Breast epithelium (tissue), 4 donors: Measurements from ENCODE around the gene FUT8. TPM values are rescaled to one million over a fixed set of nuclear protein-coding genes. Genes with fewer than 3 reads are reported as not detected.

ENCODE experiments used
- DNase-seq, 2 donors: peaks; one replicate each; pipeline ENCODE4 v3.0.0-alpha.2; 2019; ENCODE audit warnings: low spot score in 2 of 2
- H3K27ac ChIP-seq, 2 donors: fragments of 200-600 bp; sonication (generic) in 1 of 2; one replicate each; pipeline ENCODE4 v1.5.1; 2016 to 2019; ENCODE audit warnings: mild to moderate bottlenecking in 1 of 2
- H3K27me3 ChIP-seq, 2 donors: fragments of 200-600 bp; sonication (generic) in 1 of 2; one replicate each; pipeline versions ENCODE4 v1.5.1 to v1.6.0; 2017 to 2019; ENCODE audit warnings: control low read depth in 1 of 2, mild to moderate bottlenecking in 1 of 2
- H3K36me3 ChIP-seq: fragments of 200-600 bp; one replicate; pipeline ENCODE4 v1.5.1; 2019
- H3K4me1 ChIP-seq, 2 donors: fragments of 200-600 bp; sonication (generic); one replicate each; pipeline ENCODE4 v1.5.1; 2016 to 2019; ENCODE audit warnings: control low read depth in 1 of 2
- H3K4me3 ChIP-seq, 3 donors: fragments of 200-600 bp; sonication (generic); 1 replicate in 2 of 3; 2 replicates in 1 of 3; pipeline ENCODE4 v1.5.1; 2016 to 2019; ENCODE audit warnings: mild to moderate bottlenecking in 3 of 3, moderate library complexity in 2 of 3
- H3K9me3 ChIP-seq, 2 donors: fragments of 200-600 bp; sonication (generic) in 1 of 2; one replicate each; pipeline ENCODE4 v1.5.1; 2016 to 2019; ENCODE audit warnings: control low read depth in 1 of 2
- POLR2A ChIP-seq: fragments of 450-650 bp; IDR thresholded peaks from one replicate; pipeline ENCODE4 v1.6.1; 2016; ENCODE audit warnings: antibody characterized with exemption, mild to moderate bottlenecking, moderate library complexity
- POLR2AphosphoS5 ChIP-seq, 3 donors: sonication (generic); formaldehyde crosslinking; IDR thresholded peaks; one replicate each; pipeline ENCODE4 v1.6.1; 2017; ENCODE audit warnings: antibody characterized with exemption in 3 of 3
- intact Hi-C: fragments of 100-400 bp; cut with DNase I; formaldehyde crosslinking; loops from one replicate; pipeline ENCODE4 v1.15.1; 2023; ENCODE audit warnings: low total_unique reads
- total RNA-seq, 3 donors: library from RNA; depleted of rRNA; stranded (reverse); fragments of >200 nt; gene quantifications; one replicate each; pipeline ENCODE4 v1.1.0, GENCODE V29; 2016
- TF ChIP-seq, protein P1 (sequence below), 3 donors: fragments of 450-650 bp; IDR thresholded peaks; one replicate each; pipeline ENCODE4 v1.5.1; 2016 to 2017; ENCODE audit warnings: antibody characterized with exemption in 3 of 3, mild to moderate bottlenecking in 3 of 3, moderate library complexity in 3 of 3

FUT8 gene
- total RNA-seq, 3 donors from 2014 or later, result 36.3 to 69.1 (median 47.2) TPM

DNA sequence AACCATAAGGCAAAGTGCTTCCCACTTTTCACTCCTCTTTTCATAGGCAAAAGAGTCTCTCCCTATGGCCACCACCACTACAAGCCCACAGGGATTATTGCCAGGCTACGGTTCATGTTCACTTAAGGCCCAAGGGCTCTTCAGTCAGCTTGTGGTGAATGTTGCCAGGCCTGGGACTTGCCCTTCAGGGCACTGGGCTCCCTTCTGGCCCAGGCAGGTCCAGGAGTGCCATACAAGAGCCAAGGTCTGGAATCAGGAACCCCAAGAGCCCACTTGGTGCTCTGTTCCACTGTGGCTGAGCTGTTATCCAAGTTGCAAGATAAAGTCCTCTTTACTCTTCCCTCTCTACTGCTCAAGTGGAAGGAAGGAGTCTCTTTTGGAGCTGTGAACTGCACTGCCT is 307.6 kb downstream of the FUT8 start:
- intact Hi-C loops, result loop anchor here (1.0 kb wide), 1 partner anchor 17 kb away; no protein-coding TSS in a partner anchor
- Histone ChIP-seq H3K9me3 (peaks cover 9% of the 10 kb centered on the region in 2 donors), H3K27ac (no peak overlapping the region), H3K36me3 (no peaks in the 10 kb centered on the region), H3K4me3 (no peak overlapping the region), H3K4me1 (no peaks in the 10 kb centered on the region), H3K27me3 (no peaks in the 10 kb centered on the region)
- TF ChIP-seq POLR2A (no peak), POLR2AphosphoS5 (IDR thresholded peaks at IDR 0.05) (no peak)
- TF ChIP-seq, protein P1, sequence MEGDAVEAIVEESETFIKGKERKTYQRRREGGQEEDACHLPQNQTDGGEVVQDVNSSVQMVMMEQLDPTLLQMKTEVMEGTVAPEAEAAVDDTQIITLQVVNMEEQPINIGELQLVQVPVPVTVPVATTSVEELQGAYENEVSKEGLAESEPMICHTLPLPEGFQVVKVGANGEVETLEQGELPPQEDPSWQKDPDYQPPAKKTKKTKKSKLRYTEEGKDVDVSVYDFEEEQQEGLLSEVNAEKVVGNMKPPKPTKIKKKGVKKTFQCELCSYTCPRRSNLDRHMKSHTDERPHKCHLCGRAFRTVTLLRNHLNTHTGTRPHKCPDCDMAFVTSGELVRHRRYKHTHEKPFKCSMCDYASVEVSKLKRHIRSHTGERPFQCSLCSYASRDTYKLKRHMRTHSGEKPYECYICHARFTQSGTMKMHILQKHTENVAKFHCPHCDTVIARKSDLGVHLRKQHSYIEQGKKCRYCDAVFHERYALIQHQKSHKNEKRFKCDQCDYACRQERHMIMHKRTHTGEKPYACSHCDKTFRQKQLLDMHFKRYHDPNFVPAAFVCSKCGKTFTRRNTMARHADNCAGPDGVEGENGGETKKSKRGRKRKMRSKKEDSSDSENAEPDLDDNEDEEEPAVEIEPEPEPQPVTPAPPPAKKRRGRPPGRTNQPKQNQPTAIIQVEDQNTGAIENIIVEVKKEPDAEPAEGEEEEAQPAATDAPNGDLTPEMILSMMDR (IDR thresholded peaks at IDR 0.05), result no peak
- DNase-seq, result no peak

DNA sequence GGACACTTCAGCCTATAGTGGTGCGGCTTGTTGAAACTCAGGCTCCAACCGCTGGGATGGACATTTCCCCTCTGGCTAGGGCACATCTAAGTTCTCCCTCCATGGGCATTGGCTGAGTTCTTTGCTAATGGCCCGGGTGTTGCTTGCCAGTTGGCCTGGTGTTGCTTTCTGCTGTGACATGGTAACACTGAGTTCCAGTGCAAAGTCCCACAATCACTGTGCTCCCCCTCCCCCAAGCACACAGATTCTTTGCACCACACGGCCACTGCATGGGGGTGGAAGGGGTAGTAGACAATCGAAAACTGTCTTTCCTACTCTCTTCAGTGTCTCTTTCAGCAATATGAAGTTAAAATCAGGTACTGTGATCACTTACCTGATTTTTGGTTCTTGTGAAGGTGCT is 308.2 kb downstream of the FUT8 start:
- intact Hi-C loops, result loop anchor here (1.0 kb wide), 1 partner anchor 17 kb away; no protein-coding TSS in a partner anchor
- TF ChIP-seq POLR2A (no peak), POLR2AphosphoS5 (IDR thresholded peaks at IDR 0.05) (no peak)
- TF ChIP-seq, protein P1 (IDR thresholded peaks at IDR 0.05), result no peak
- no peak overlapping the region for H3K4me3 ChIP-seq

DNA sequence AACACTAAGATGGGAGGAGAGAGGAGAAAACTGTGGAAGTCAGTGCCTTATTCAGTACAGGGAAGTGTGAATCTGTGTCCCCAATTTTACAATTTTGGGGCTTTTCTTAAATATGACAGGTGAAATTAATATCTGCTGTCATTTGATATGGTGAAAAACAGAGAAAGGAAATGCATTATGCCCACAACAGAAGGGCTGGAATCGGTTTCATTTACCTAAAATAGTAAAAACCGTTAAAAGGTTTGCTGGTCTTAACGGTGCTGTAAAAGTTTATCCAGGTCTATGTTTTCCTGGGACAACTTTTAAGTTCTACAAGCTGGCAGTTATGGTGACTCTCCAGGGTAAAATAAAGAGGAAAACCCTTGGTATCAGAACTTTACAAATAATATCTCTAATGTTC is 310.8 kb downstream of the FUT8 start:
- Histone ChIP-seq H3K9me3 (no peaks in the 10 kb centered on the region), H3K36me3 (no peaks in the 10 kb centered on the region), H3K27ac (no peak overlapping the region), H3K27me3 (no peaks in the 10 kb centered on the region), H3K4me3 (no peak overlapping the region), H3K4me1 (no peaks in the 10 kb centered on the region)
- TF ChIP-seq POLR2A (no peak), POLR2AphosphoS5 (IDR thresholded peaks at IDR 0.05) (no peak)
- TF ChIP-seq, protein P1 (IDR thresholded peaks at IDR 0.05), result no peak
- DNase-seq, result no peak
- intact Hi-C loops, result no loop called here

More for the DNA sequence above, 308.2 kb downstream of the FUT8 start:
- no peaks in the 10 kb centered on the region for H3K27me3 ChIP-seq
- DNase-seq, result no peak
- H3K36me3 ChIP-seq, result no peaks in the 10 kb centered on the region
- no peaks in the 10 kb centered on the region for H3K4me1 ChIP-seq
- no peak overlapping the region for H3K27ac ChIP-seq
- peaks cover 6 to 9% of the 10 kb centered on the region in 2 donors for H3K9me3 ChIP-seq

DNA sequence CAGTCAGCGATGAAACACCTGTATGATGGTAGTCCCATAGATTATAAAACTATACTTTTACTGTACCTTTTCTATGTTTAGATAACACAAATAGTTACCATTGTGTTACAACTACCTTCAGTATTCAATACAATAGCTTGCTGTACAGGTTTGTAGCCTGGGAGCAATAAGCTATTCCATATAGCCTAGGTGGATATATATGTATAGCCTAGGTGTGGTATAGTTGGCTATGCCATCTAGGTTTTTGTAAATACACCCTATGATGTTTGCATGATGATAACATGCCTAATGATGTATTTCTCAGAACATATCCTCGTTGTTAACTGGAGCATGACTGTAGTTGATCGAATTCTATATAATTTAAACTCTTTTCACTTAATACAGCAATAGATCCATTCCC is 316.1 kb downstream of the FUT8 start:
- no peak for TF ChIP-seq POLR2AphosphoS5 (IDR thresholded peaks at IDR 0.05)
- TF ChIP-seq, protein P1 (IDR thresholded peaks at IDR 0.05), result no peak
- TF ChIP-seq POLR2A, result no peak
- Histone ChIP-seq H3K9me3 (no peaks in the 10 kb centered on the region), H3K4me3 (no peak overlapping the region), H3K27me3 (no peaks in the 10 kb centered on the region), H3K27ac (no peak overlapping the region), H3K4me1 (no peaks in the 10 kb centered on the region), H3K36me3 (no peaks in the 10 kb centered on the region)
- no peak for DNase-seq
- intact Hi-C loops, result no loop called here

DNA sequence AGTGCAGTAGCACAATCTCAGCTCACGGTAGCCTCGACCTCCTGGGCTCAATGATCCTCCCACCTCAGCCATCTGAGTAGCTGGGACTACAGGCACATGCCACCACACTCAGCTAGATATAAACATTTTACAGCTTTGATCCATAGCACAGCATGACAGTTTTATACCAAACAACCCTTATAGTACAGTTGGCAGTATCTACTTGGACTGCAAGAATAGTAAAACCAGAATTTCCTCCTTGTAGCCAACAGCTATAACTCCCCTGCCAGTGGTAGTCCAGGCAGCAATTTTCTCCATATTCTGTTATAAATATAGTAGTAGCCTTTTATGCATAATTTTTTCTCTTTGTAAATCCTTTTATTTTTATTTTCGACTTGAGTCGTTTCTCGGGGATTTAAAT is 317.0 kb downstream of the FUT8 start:
- TF ChIP-seq POLR2AphosphoS5 (IDR thresholded peaks at IDR 0.05), result no peak
- TF ChIP-seq, protein P1 (IDR thresholded peaks at IDR 0.05), result no peak
- no peak for TF ChIP-seq POLR2A
- no peaks in the 10 kb centered on the region for H3K4me1 ChIP-seq

More for the DNA sequence above, 317.0 kb downstream of the FUT8 start:
- Histone ChIP-seq H3K27ac (no peak overlapping the region), H3K9me3 (no peaks in the 10 kb centered on the region), H3K36me3 (no peaks in the 10 kb centered on the region), H3K27me3 (no peaks in the 10 kb centered on the region), H3K4me3 (no peak overlapping the region)
- no peak for DNase-seq
- intact Hi-C loops, result no loop called here
